Skin of body (tissue), 2 donors: ENCODE measurements around the gene CYLD. TPM values are rescaled to one million over a fixed set of nuclear protein-coding genes. Genes with fewer than 3 reads are reported as not detected.

Experiments
- DNase-seq: peaks from one replicate; lab custom pipeline; 2025; lab: John Stamatoyannopoulos, UW
- total RNA-seq: library from RNA; depleted of rRNA; stranded (reverse); fragments of >200 nt; gene quantifications from one replicate; pipeline ENCODE4 v1.2.3, GENCODE V29; 2014

Gene CYLD
- total RNA-seq, 1 donor from 2014 or later, result 42.5 TPM

DNA sequence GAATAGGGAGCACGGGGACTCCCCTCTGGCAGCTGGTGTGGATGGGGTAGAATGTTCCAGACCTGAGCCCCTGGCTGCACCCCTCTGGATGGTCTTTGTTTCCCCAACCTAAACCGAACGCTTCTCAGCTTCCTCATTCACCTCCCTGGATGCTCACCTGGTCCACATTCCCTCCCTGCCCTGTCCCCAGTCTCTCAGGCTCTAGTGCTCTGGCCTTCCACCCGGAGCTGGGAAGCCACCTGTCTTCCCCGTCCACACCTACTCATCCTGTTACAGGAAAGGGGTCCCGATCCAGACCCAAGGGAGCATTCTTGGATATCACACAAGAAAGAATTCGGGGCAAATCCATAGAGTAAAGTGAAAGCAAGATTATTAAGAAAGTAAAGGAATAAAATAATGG, 73.5 kb downstream of the CYLD start:
- no peak for DNase-seq

- DNase-seq, result no peak
Observed at GRCh38 chr16:50816901-50817555, 75.1 kb downstream of the CYLD start.

GRCh38 chr16:50818380-50818779, 76.5 kb downstream of the CYLD start:
- DNase-seq, result no peak

DNA sequence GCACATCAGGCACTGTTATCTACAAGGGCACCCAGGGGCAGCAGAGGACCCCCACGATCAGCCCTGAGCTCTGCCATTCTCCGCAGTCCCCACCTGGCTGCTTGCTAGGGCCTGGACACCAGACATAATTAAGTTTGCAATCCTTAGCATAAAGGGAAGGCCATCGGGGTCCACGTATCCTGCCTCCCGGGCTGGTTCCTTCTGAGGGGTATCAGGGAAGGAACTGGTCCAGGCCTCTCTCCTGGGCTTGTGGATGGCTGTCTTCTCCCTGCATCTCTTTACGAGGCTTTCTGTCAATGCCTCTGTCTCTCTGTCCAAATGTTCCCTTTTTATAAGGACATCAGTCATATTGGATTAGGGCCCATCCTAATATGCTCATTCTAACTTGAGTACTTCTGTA, 77.8 kb downstream of the CYLD start:
- DNase-seq, result no peak

- DNase-seq, result no peak
Observed at GRCh38 chr16:50820225-50820624, 78.3 kb downstream of the CYLD start.

DNA sequence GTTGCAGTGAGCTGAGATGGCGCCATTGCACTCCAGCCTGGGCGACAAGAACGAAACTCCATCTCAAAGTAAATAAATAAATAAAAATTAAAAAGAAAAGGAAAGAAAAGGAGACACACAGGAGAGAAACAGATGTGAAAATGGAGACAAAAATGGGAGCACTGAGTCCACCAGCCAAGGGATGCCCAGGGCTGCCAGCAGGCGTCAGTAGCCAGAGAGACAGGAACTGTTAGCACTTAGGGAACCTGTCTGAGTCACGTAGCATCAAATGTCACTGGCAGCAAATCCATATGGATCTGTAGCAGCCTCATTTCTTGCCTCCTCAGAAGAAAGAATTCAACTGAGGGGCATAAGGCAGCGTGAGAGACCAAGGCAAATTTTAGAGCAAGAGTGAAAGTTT, 79.7 kb downstream of the CYLD start:
- DNase-seq, result no peak

GRCh38 chr16:50822671-50823070, 80.8 kb downstream of the CYLD start:
- DNase-seq, result no peak

DNA sequence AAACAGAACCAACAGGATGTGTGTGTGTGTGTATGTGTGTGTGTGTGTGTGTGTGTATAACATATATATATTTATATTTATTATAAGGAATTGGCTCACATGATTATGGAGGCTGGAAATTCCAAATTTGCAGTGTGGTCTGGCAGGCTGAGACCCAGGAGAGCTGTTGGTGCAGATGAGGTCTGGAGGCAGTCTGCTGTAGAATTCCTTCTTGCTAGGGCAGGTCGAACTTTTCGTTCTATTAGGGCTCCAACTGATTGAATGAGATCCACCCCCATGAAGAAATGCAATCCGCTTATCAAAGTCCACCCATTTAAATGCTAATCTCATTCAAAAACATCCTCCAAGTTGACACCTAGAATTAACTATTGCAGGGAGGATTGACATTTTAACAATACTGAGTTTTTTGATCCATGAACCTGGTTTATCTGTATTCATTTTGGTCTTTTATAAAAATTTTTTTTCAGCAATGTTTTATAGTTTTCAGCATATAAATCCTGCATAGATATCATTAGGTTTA, 85.0 kb downstream of the CYLD start:
- DNase-seq, result no peak

- DNase-seq, result no peak
Observed at GRCh38 chr16:50828164-50828702, 86.3 kb downstream of the CYLD start.

GRCh38 chr16:50830698-50831097, 88.8 kb downstream of the CYLD start:
- DNase-seq, result no peak

- no peak for DNase-seq
Observed at GRCh38 chr16:50831751-50832150, 89.9 kb downstream of the CYLD start.

DNA sequence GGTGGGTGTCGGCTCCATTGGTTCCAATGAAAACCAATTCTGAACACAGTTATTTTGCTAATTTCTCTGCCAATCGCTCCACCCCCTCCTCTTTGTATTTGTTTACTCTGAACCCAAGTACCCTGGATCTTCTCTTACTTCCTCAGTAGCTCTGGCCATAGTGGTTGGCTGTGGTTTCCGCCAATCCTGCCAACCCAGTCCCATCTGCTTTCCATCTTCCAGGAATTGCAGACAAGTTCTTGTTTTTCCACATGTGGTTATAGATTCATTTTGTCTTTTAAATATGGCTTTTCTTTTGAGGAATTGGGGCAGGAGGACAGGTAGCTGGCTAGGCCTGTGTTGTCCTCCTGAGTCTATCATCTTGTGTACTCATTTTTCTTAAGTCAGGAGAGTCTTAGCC, 92.0 kb downstream of the CYLD start:
- no peak for DNase-seq

DNA sequence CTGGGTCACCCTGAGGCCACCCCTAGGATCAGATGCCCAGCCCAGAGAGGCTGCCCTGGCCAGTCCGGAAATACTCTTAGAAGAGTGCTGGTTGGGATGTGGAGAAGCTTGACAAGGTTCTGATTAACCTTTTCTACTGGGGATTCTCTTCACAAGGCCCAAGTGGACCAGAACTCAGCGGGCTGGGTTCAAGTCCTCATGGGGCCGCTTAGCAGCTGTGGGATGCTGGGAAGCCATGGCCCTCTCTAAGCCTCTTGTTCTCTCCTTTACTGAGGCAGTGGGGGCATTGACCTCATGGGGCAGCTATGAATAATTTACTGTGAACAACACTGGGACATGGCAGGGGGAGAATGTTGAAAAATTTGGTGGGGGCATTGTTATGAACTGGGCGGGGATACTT, 92.8 kb downstream of the CYLD start:
- no peak for DNase-seq

DNA sequence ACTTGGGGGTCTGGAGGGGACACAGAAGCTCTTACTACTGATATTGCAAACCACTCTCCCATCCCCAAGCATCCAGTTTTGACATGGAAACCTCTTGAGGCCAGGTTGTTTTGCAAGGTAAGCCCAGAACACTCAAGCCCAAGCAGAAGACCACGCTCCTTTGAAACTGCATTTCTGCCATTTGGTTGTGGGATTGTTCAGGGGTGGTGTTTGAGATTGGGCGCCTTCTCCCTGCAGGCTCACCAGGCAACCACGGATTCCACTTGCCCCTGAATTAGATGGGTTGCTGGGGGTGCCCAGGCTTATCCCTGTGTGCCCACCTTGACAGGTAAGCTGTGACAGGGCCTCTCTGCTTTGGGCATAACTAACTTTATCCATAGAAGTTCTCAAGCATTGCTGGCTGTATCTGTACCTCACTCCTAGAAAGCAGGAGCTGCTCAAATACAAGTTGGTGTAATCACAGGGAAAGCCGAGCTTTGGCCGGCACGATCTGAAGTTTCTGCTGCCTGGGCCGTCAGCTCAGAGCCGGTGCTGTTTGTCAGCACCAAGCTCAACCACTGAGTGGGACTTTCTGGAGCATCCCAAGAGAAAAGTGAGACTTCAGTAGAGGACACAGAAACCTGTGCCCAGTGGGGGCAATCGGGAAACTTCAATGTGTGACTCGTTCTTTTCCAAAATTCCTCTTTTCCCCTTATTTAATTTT, 93.6 kb downstream of the CYLD start:
- DNase-seq, result no peak

DNA sequence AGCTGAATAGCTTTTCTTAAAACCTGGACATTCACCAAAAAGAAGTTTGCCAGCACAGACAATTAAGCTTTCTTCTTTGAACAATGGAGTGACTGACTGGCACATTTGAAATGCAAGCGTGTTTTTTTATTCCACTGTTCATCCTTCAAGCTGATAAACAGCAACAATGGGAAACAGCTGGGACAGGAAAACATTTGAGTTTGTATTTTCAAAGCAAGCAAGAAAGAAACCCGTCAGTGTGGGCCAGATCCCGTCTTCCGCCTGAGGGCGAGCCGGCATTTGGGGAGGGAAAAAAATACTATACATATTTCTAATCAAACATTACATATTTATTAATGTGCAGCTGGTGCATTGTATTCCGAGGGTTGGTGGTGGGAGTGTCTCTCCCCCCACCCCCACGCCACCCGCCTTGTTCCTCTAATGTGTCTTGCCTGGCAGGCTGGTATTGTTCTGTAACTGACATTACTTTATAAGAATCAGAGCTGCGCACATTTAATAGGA, 94.3 kb downstream of the CYLD start:
- no peak for DNase-seq

DNA sequence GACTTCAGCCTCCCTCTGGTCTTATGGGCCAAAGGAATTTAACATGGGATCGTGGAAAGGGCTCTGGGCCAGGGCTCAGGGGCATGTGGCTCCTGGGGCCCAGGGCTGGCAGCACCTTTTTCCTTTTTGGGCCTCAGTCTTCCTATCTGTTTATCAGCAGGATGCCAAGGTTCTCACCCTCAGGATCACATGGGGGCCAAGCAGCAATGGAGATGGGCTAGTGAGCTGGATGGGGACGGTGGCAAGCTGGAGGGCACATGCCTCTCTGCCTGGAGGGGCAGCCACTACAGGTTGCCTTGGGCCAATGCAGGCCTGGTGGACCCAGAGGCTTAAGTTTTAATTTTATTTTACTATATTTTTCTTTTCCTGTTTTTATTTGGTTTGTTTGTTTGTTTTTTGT, 95.4 kb downstream of the CYLD start:
- no peak for DNase-seq

GRCh38 chr16:50838165-50838564, 96.3 kb downstream of the CYLD start:
- DNase-seq, result no peak

DNA sequence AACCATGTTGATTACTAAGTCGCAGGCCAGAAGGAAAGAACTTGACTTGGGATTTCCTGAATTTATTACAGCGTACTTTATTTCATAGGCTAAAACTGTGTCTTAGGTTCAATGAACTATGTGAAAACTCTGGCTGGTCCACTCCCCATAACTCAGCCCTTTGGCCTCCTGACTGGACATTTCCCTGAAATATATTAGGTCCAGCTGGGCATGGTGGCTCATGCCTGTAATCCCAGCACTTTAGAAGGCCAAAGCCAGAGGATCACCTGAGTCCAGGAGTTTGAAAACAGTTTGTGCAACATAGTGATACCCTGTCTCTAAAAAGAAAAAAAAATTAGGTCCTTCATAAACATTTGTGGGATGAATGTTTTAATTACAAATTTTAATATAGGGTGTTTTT, 97.0 kb downstream of the CYLD start:
- DNase-seq, result no peak

GRCh38 chr16:50839356-50839755, 97.5 kb downstream of the CYLD start:
- DNase-seq, result no peak

- no peak for DNase-seq
Observed at GRCh38 chr16:50839920-50840729, 98.2 kb downstream of the CYLD start.

DNA sequence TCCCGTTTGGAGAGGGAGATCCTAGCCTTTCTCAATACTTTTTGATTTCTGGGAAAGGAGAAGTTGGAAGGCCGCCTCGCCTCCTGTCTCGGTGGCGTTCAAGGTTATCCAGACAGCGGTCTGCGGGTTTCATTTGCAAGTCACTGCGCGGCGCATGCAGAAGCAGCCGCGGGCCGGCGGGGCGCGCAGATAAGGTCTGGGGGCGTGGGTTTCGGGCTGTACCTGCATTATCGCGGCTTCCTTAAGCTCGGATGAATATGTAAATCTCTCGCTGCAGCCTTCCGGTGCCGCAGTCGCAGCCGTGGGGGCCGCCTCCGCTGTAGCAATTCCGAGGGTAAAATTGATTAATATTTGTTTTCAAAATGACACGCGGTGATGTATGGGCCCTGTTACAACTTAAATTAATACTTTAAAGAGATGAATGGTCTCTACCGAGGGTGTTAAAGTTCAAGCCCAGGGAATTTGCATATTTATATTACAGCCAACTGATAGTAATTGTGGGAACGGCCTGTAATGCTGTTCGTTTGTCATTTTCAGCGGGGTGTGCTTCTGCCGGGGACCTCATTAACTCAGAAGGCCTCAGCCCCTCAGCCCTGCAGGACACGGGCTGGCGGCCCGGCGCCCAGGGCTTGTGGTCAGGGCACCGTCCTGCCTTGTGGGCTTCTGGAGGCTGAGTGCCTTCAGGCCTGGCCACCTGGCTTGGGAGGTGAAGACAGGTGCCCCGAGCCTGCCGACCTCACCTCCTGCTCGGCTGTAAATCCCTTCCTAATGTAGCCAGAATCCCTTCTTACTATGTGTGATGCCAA, 99.4 kb downstream of the CYLD start:
- DNase-seq, result no peak
